ENCODE measurements around the gene SYCN. TPM values are rescaled to one million over a fixed set of nuclear protein-coding genes. Genes with fewer than 3 reads are reported as not detected.

SYCN gene
- total and polyA plus RNA-seq, 4 donors: 1.6 TPM; not detected in 3

- intact Hi-C loops (cut with DNase I): no loop called here
- Histone ChIP-seq H3K9me3 (ENCODE audit: control insufficient read depth, low read length) (no peaks in the 10 kb centered on the region), H3K27ac (ENCODE audit: low read depth in 1 of 2, low read length in 2 of 2) (no peak overlapping the region), H3K27me3 (ENCODE audit: control insufficient read depth in 1 of 2, insufficient read depth in 2 of 2, low read length in 1 of 2) (no peaks in the 10 kb centered on the region), H3K4me3 (ENCODE audit: low read length in 2 of 2) (no peak overlapping the region), H3K4me1 (ENCODE audit: control insufficient read depth in 1 of 2, insufficient read depth in 2 of 2, low read length in 2 of 2) (no peaks in the 10 kb centered on the region), H3K36me3 (ENCODE audit: control insufficient read depth in 1 of 2, insufficient read depth in 2 of 2, low read length in 1 of 2) (no peaks in the 10 kb centered on the region)
- 85 to 86% methylated on average over 10 of the region's 10 CpGs for WGBS, 2 donors
- ATAC-seq (ENCODE audit: low FRiP score) (no peak), DNase-seq (no peak)
These were observed 24.3 kb downstream of the SYCN start for GRCh38 chr19:39179754-39180153.

- no peaks in the 10 kb centered on the region for H3K9me3 ChIP-seq (ENCODE audit: control insufficient read depth, low read length)
- H3K36me3 ChIP-seq (ENCODE audit: control insufficient read depth in 1 of 2, insufficient read depth in 2 of 2, low read length in 1 of 2): no peaks in the 10 kb centered on the region
- H3K4me1 ChIP-seq (ENCODE audit: control insufficient read depth in 1 of 2, insufficient read depth in 2 of 2, low read length in 2 of 2): no peaks in the 10 kb centered on the region
- no peak overlapping the region for H3K4me3 ChIP-seq (ENCODE audit: low read length in 2 of 2)
- ATAC-seq (ENCODE audit: low FRiP score) (no peak), DNase-seq (no peak)
- 89 to 91% methylated on average over 30 of the region's 30 CpGs for WGBS, 2 donors
- no peak overlapping the region for H3K27ac ChIP-seq (ENCODE audit: low read depth in 1 of 2, low read length in 2 of 2)
- intact Hi-C loops (cut with DNase I): no loop called here
- H3K27me3 ChIP-seq (ENCODE audit: control insufficient read depth in 1 of 2, insufficient read depth in 2 of 2, low read length in 1 of 2): no peaks in the 10 kb centered on the region
These were observed 25.6 kb downstream of the SYCN start for GRCh38 chr19:39178296-39179006.

- Histone ChIP-seq H3K27ac (ENCODE audit: low read depth in 1 of 2, low read length in 2 of 2) (no peak overlapping the region), H3K9me3 (ENCODE audit: control insufficient read depth, low read length) (no peaks in the 10 kb centered on the region), H3K4me3 (ENCODE audit: low read length in 2 of 2) (no peak overlapping the region), H3K4me1 (ENCODE audit: control insufficient read depth in 1 of 2, insufficient read depth in 2 of 2, low read length in 2 of 2) (no peaks in the 10 kb centered on the region), H3K27me3 (ENCODE audit: control insufficient read depth in 1 of 2, insufficient read depth in 2 of 2, low read length in 1 of 2) (no peaks in the 10 kb centered on the region), H3K36me3 (ENCODE audit: control insufficient read depth in 1 of 2, insufficient read depth in 2 of 2, low read length in 1 of 2) (no peaks in the 10 kb centered on the region)
- DNase-seq (no peak), ATAC-seq (ENCODE audit: low FRiP score) (no peak)
- 90 to 92% methylated on average over 11 of the region's 11 CpGs for WGBS, 2 donors
- intact Hi-C loops (cut with DNase I): no loop called here
These were observed 26.3 kb downstream of the SYCN start for GRCh38 chr19:39177736-39178135.

- WGBS, 2 donors: 79 to 82% methylated on average over 10 of the region's 10 CpGs
- ATAC-seq (ENCODE audit: low FRiP score): no peak
- Histone ChIP-seq H3K27ac (ENCODE audit: low read depth in 1 of 2, low read length in 2 of 2) (no peak overlapping the region), H3K27me3 (ENCODE audit: control insufficient read depth in 1 of 2, insufficient read depth in 2 of 2, low read length in 1 of 2) (no peaks in the 10 kb centered on the region), H3K4me3 (ENCODE audit: low read length in 2 of 2) (no peak overlapping the region), H3K36me3 (ENCODE audit: control insufficient read depth in 1 of 2, insufficient read depth in 2 of 2, low read length in 1 of 2) (no peaks in the 10 kb centered on the region), H3K9me3 (ENCODE audit: control insufficient read depth, low read length) (no peaks in the 10 kb centered on the region), H3K4me1 (ENCODE audit: control insufficient read depth in 1 of 2, insufficient read depth in 2 of 2, low read length in 2 of 2) (no peaks in the 10 kb centered on the region)
- intact Hi-C loops (cut with DNase I): no loop called here
- DNase-seq: no peak
These were observed 26.9 kb downstream of the SYCN start for GRCh38 chr19:39177110-39177699.

- DNase-seq (no peak), ATAC-seq (ENCODE audit: low FRiP score) (no peak)
- Histone ChIP-seq H3K27ac (ENCODE audit: low read depth in 1 of 2, low read length in 2 of 2) (no peak overlapping the region), H3K4me3 (ENCODE audit: low read length in 2 of 2) (no peak overlapping the region), H3K27me3 (ENCODE audit: control insufficient read depth in 1 of 2, insufficient read depth in 2 of 2, low read length in 1 of 2) (no peaks in the 10 kb centered on the region), H3K9me3 (ENCODE audit: control insufficient read depth, low read length) (no peaks in the 10 kb centered on the region), H3K4me1 (ENCODE audit: control insufficient read depth in 1 of 2, insufficient read depth in 2 of 2, low read length in 2 of 2) (no peaks in the 10 kb centered on the region), H3K36me3 (ENCODE audit: control insufficient read depth in 1 of 2, insufficient read depth in 2 of 2, low read length in 1 of 2) (no peaks in the 10 kb centered on the region)
- intact Hi-C loops (cut with DNase I): no loop called here
- WGBS, 2 donors: 89 to 91% methylated on average over 7 of the region's 7 CpGs
These were observed 28.5 kb downstream of the SYCN start for GRCh38 chr19:39175564-39175963.

- H3K4me1 ChIP-seq (ENCODE audit: control insufficient read depth in 1 of 2, insufficient read depth in 2 of 2, low read length in 2 of 2): no peaks in the 10 kb centered on the region
- H3K27me3 ChIP-seq (ENCODE audit: control insufficient read depth in 1 of 2, insufficient read depth in 2 of 2, low read length in 1 of 2): no peaks in the 10 kb centered on the region
- 91% methylated on average over 43 of the region's 43 CpGs for WGBS, 2 donors
- no peak overlapping the region for H3K4me3 ChIP-seq (ENCODE audit: low read length in 2 of 2)
- DNase-seq: no peak
- ATAC-seq (ENCODE audit: low FRiP score): no peak
- no peaks in the 10 kb centered on the region for H3K9me3 ChIP-seq (ENCODE audit: control insufficient read depth, low read length)
- no peak overlapping the region for H3K27ac ChIP-seq (ENCODE audit: low read depth in 1 of 2, low read length in 2 of 2)
- intact Hi-C loops (cut with DNase I): no loop called here
- no peaks in the 10 kb centered on the region for H3K36me3 ChIP-seq (ENCODE audit: control insufficient read depth in 1 of 2, insufficient read depth in 2 of 2, low read length in 1 of 2)
These were observed 29.2 kb downstream of the SYCN start for GRCh38 chr19:39174558-39175544.

GRCh38 chr19:39174142-39174541 is 29.9 kb downstream of the SYCN start:
- no peaks in the 10 kb centered on the region for H3K9me3 ChIP-seq (ENCODE audit: control insufficient read depth, low read length)
- WGBS, 2 donors: 85% methylated on average over 16 of the region's 16 CpGs
- no peaks in the 10 kb centered on the region for H3K36me3 ChIP-seq (ENCODE audit: control insufficient read depth in 1 of 2, insufficient read depth in 2 of 2, low read length in 1 of 2)
- H3K27ac ChIP-seq (ENCODE audit: low read depth in 1 of 2, low read length in 2 of 2): no peak overlapping the region
- intact Hi-C loops (cut with DNase I): no loop called here
- DNase-seq: no peak
- ATAC-seq (ENCODE audit: low FRiP score): no peak
- H3K4me3 ChIP-seq (ENCODE audit: low read length in 2 of 2): no peak overlapping the region
- no peaks in the 10 kb centered on the region for H3K4me1 ChIP-seq (ENCODE audit: control insufficient read depth in 1 of 2, insufficient read depth in 2 of 2, low read length in 2 of 2)
- no peaks in the 10 kb centered on the region for H3K27me3 ChIP-seq (ENCODE audit: control insufficient read depth in 1 of 2, insufficient read depth in 2 of 2, low read length in 1 of 2)

GRCh38 chr19:39173502-39173991 is 30.5 kb downstream of the SYCN start:
- Histone ChIP-seq H3K4me1 (ENCODE audit: control insufficient read depth in 1 of 2, insufficient read depth in 2 of 2, low read length in 2 of 2) (no peaks in the 10 kb centered on the region), H3K27me3 (ENCODE audit: control insufficient read depth in 1 of 2, insufficient read depth in 2 of 2, low read length in 1 of 2) (no peaks in the 10 kb centered on the region), H3K9me3 (ENCODE audit: control insufficient read depth, low read length) (no peaks in the 10 kb centered on the region), H3K27ac (ENCODE audit: low read depth in 1 of 2, low read length in 2 of 2) (no peak overlapping the region), H3K36me3 (ENCODE audit: control insufficient read depth in 1 of 2, insufficient read depth in 2 of 2, low read length in 1 of 2) (no peaks in the 10 kb centered on the region), H3K4me3 (ENCODE audit: low read length in 2 of 2) (no peak overlapping the region)
- intact Hi-C loops (cut with DNase I): no loop called here
- ATAC-seq (ENCODE audit: low FRiP score) (no peak), DNase-seq (no peak)
- 93 to 95% methylated on average over 22 to 25 of the region's 25 CpGs for WGBS, 2 donors

Data from aorta (tissue), 5 donors.